K562 (cell line): ENCODE results near the gene CXCL5. TPM values are rescaled to one million over a fixed set of nuclear protein-coding genes. Genes with fewer than 3 reads are reported as not detected.

Experiments used
- ATAC-seq: fragments of 200-7000 bp; cut with Tn5 transposase; 3 replicates; pipeline ENCODE4 v1.9.1; 2020; ENCODE audit warnings: moderate library complexity
- BruUV-seq: library from RNA; stranded (reverse); fragments of 400-500 nt; replicated peaks from 2 replicates; lab custom pipeline; 2021; lab: Mats Ljungman, UMichigan
- CTCF ChIA-PET: fragments of 300-600 bp; formaldehyde crosslinking; extraction: SDS; loops from one replicate; lab custom pipeline; 2021; ENCODE audit warnings: low intra/inter-chr PET ratio; lab: Yijun Ruan, JAX
- POLR2A ChIA-PET: fragments of 300-600, 350-650 bp; sonication (Branson Sonifier 250); formaldehyde crosslinking; extraction: SDS; loops from one replicate; lab custom pipeline; 2021; ENCODE audit warnings: antibody characterized with exemption, inconsistent platforms; lab: Yijun Ruan, JAX
- DNase-seq, 4 experiments: peaks; one replicate each; pipeline versions ENCODE4 v3.0.0 to v3.0.0-alpha.2; 2011 to 2018; ENCODE audit warnings: low spot score in 3 of 4, mixed read lengths in 3 of 4; ENCODE audit errors: extremely low read depth in 1 of 4
- FAIRE-seq: peaks from 2 replicates; lab custom pipeline; 2011; peaks lifted over from hg19 to GRCh38; lab: Jason Lieb, UNC
- H2AFZ ChIP-seq: 2 replicates; pipeline ENCODE4 v1.6.0; 2011; ENCODE audit warnings: low read depth, low read length, control low read depth, inconsistent platforms
- H3K27ac ChIP-seq: fragments of 200-600 bp; 3 replicates; pipeline ENCODE4 v1.8.0; 2011; ENCODE audit warnings: low read depth, mild to moderate bottlenecking, control low read depth, inconsistent platforms, low read length, moderate library complexity, mixed read lengths; ENCODE audit errors: extremely low read depth
- H3K27me3 ChIP-seq, 2 experiments: fragments of 300-600 bp in 1 of 2; 2 replicates in 1 of 2; 3 replicates in 1 of 2; pipeline versions ENCODE4 v1.6.0 to v1.8.0; 2011; ENCODE audit warnings: inconsistent platforms in 2 of 2, low read length in 2 of 2, mild to moderate bottlenecking in 1 of 2, mixed read lengths in 1 of 2, moderate library complexity in 1 of 2; ENCODE audit not compliant: control insufficient read depth in 2 of 2, insufficient read depth in 2 of 2
- H3K36me3 ChIP-seq: fragments of 300-600 bp; 3 replicates; pipeline ENCODE4 v1.8.0; 2011; ENCODE audit warnings: mild to moderate bottlenecking, low read length, inconsistent platforms; ENCODE audit not compliant: control insufficient read depth, insufficient read depth
- H3K4me1 ChIP-seq, 2 experiments: fragments of 200-600 bp in 1 of 2; replicated peaks in 1 of 2; 2 replicates in 1 of 2; 3 replicates in 1 of 2; pipeline versions ENCODE4 v1.5.1 to v1.8.0; 2011; ENCODE audit warnings: inconsistent platforms in 2 of 2, low read length in 2 of 2, mild to moderate bottlenecking in 1 of 2, mixed read lengths in 1 of 2, moderate library complexity in 1 of 2; ENCODE audit not compliant: control insufficient read depth in 2 of 2, insufficient read depth in 2 of 2
- H3K4me2 ChIP-seq: 2 replicates; pipeline ENCODE4 v1.6.1; 2011; ENCODE audit warnings: low read length, control low read depth, inconsistent platforms, mixed read lengths; ENCODE audit not compliant: insufficient read depth
- H3K4me3 ChIP-seq: fragments of 200-600 bp; sonication (generic), shearing (Covaris generic); 2 replicates; pipeline ENCODE4 v1.5.1; 2016; ENCODE audit warnings: control low read depth, inconsistent platforms
- H3K79me2 ChIP-seq: fragments of 200-600 bp; 3 replicates; pipeline ENCODE4 v1.8.0; 2011; ENCODE audit warnings: low read length, inconsistent platforms; ENCODE audit not compliant: control insufficient read depth, insufficient read depth
- H3K9ac ChIP-seq, 2 experiments: 2 replicates each; pipeline versions ENCODE4 v1.6.0 to v1.6.1; 2011; ENCODE audit warnings: low read depth in 2 of 2, low read length in 2 of 2, control low read depth in 1 of 2, inconsistent platforms in 1 of 2, mild to moderate bottlenecking in 1 of 2, mixed read lengths in 1 of 2; ENCODE audit not compliant: insufficient read depth in 1 of 2
- H3K9me1 ChIP-seq: one replicate; pipeline ENCODE4 v1.6.0; 2011; ENCODE audit warnings: inconsistent platforms, mild to moderate bottlenecking, low read length, moderate library complexity; ENCODE audit not compliant: control insufficient read depth, insufficient read depth
- H3K9me3 ChIP-seq: replicated peaks from 2 replicates; pipeline ENCODE4 v1.5.1; 2011; ENCODE audit warnings: low read depth, low read length, inconsistent platforms; ENCODE audit not compliant: control insufficient read depth, insufficient read depth
- H4K20me1 ChIP-seq: replicated peaks from 2 replicates; pipeline ENCODE4 v1.6.1; 2011; ENCODE audit warnings: low read length, inconsistent platforms, mixed read lengths; ENCODE audit not compliant: control insufficient read depth, insufficient read depth
- CTBP1 ChIP-seq: fragments of 450-650 bp; IDR thresholded peaks from 2 replicates; pipeline ENCODE4 v1.6.1; 2016; ENCODE audit warnings: borderline replicate concordance
- PRDM10 ChIP-seq: fragments of 450-650 bp; IDR thresholded peaks from 2 replicates; pipeline ENCODE4 v1.6.1; 2018; ENCODE audit not compliant: partially characterized antibody
- RFX1 ChIP-seq: fragments of 450-650 bp; IDR thresholded peaks from 2 replicates; pipeline ENCODE4 v1.6.1; 2016; ENCODE audit warnings: mild to moderate bottlenecking, moderate library complexity
- TRIM28 ChIP-seq: fragments of 450-650 bp; IDR thresholded peaks from 2 replicates; pipeline ENCODE4 v1.6.1; 2017
- ZNF316 ChIP-seq: fragments of 450-650 bp; IDR thresholded peaks from 2 replicates; pipeline ENCODE4 v1.6.1; 2016
- ZNF830 ChIP-seq: fragments of 250-450 bp; sonication (Bioruptor Pico); IDR thresholded peaks from 2 replicates; pipeline ENCODE4 v1.5.0; 2021; ENCODE audit warnings: mild to moderate bottlenecking
- in situ Hi-C: fragments of 300-500 bp; cut with MboI; formaldehyde crosslinking; loops from 4 replicates; pipeline ENCODE4 v1.15.0; 2018; ENCODE audit warnings: inconsistent platforms, mixed read lengths
- intact Hi-C: fragments of 100-400 bp; cut with micrococcal nuclease; formaldehyde crosslinking; loops from 2 replicates; pipeline ENCODE4 v1.14.2; 2022
- polyA plus RNA-seq, 8 experiments: library from polyadenylated mRNA; depleted of rRNA in 4 of 8; stranded (reverse) in 5 of 8; unstranded in 3 of 8; fragments of >200 nt; fragmentation: Nextera tagmentation in 2 of 8; fragmentation: Illumina TruSeq in 1 of 8; extraction: Ambion mirVana in 2 of 8; extraction: Trizol in 1 of 8; gene quantifications; 2 replicates each; pipeline versions ENCODE4 v1.2.1 to v1.2.3, GENCODE V29; 2011 to 2014; ENCODE audit warnings: inconsistent platforms in 1 of 8, missing spikeins in 1 of 8
- total RNA-seq, 7 experiments: library from RNA; depleted of rRNA in 6 of 7; stranded (reverse); fragments of >200 nt in 6 of 7; fragmentation: Illumina TruSeq in 2 of 7; extraction: Trizol in 2 of 7; gene quantifications; 2 replicates each; pipeline versions ENCODE4 v1.2.1 to v1.2.3, GENCODE V29; 2011 to 2021; ENCODE audit warnings: low replicate concordance in 1 of 7

The CXCL5 gene
- total and polyA plus RNA-seq, 9 of the 15 experiments (the other 6 are each of a cell fraction or from before 2014, with no cell fraction given) = not detected

GRCh38 chr4:74030285-74030684 is 31.8 kb upstream of the CXCL5 start:
- intact Hi-C loops = loop anchor here (10.0 kb wide), 1 partner anchor 305 kb away; no protein-coding TSS in a partner anchor
- Histone ChIP-seq H3K79me2 (no peaks in the 10 kb centered on the region), H3K4me1 (peaks cover 0 to 2% of the 10 kb centered on the region in 2 experiments; a peak in 1 of 5 replicates), H4K20me1 (no peaks in the 10 kb centered on the region), H3K36me3 (no peaks in the 10 kb centered on the region), H3K9ac (no peak overlapping the region), H2AFZ (no peak overlapping the region), H3K4me2 (no peak overlapping the region), H3K9me1 (no peaks in the 10 kb centered on the region), H3K27me3 (no peaks in the 10 kb centered on the region), H3K9me3 (no peaks in the 10 kb centered on the region), H3K27ac (no peak overlapping the region)
- in situ Hi-C loops = loop anchor here (10.0 kb wide), 2 partner anchors 305 to 365 kb away; no protein-coding TSS in a partner anchor
- ChIA-PET POLR2A (interaction anchor here (1.5 kb wide), 1 partner anchor 10 kb away, joined by 3 read pairs; no protein-coding TSS in a partner anchor), CTCF (no interaction called here)
- FAIRE-seq = no peak
- no peak for ATAC-seq
- no TSS peak for BruUV-seq
- DNase-seq = no peak
- no peak for TF ChIP-seq TRIM28
- TF ChIP-seq ZNF830 = no peak
- TF ChIP-seq PRDM10 = no peak
- no peak for TF ChIP-seq ZNF316
- TF ChIP-seq CTBP1 = no peak
- TF ChIP-seq RFX1 = no peak
- TF ChIP-seq, all 486 proteins: peak for 0
- no peak overlapping the region for H3K4me3 ChIP-seq
